ENCODE measurements around the gene ZBTB46. TPM values are rescaled to one million over a fixed set of nuclear protein-coding genes. Genes with fewer than 3 reads are reported as not detected.

Gene ZBTB46
- total and polyA plus RNA-seq, 4 donors, result 0.79 to 12.1 (median 4.7) TPM

- Histone ChIP-seq H3K27ac (ENCODE audit: low read depth in 1 of 2, low read length in 2 of 2) (no peak overlapping the region), H3K9ac (ENCODE audit: low read depth in 1 of 2, low read length in 2 of 2) (no peak overlapping the region), H3K4me3 (ENCODE audit: low read depth in 1 of 3, low read length in 3 of 3) (no peak overlapping the region), H3K9me3 (ENCODE audit: control insufficient read depth in 4 of 4, low read length in 3 of 4) (no peaks in the 10 kb centered on the region), H3K27me3 (ENCODE audit: control insufficient read depth in 4 of 4, insufficient read depth in 4 of 4, low read length in 3 of 4) (no peaks in the 10 kb centered on the region), H3K36me3 (ENCODE audit: control insufficient read depth in 4 of 4, insufficient read depth in 3 of 4, low read depth in 1 of 4, low read length in 3 of 4) (no peaks in the 10 kb centered on the region), H3K4me1 (ENCODE audit: control insufficient read depth in 4 of 4, insufficient read depth in 4 of 4, low read length in 3 of 4) (peaks cover 0 to 3% (median 0%) of the 10 kb centered on the region in 4 donors)
- no peak for DNase-seq (ENCODE audit: low spot score)
- 85% methylated on average over 12 of the region's 12 CpGs for whole genome bisulfite sequencing
- TF ChIP-seq HNF4G (IDR thresholded peaks at IDR 0.05) (no peak), EGR1 (IDR thresholded peaks at IDR 0.05; ENCODE audit: low read depth in 2 of 2) (no peak), CTCF (IDR thresholded peaks at IDR 0.05; ENCODE audit: low read depth, low read length, missing input control) (no peak), FOXA2 (IDR thresholded peaks at IDR 0.05) (no peak), GABPA (IDR thresholded peaks at IDR 0.05 in 1 of 2, conservative IDR thresholded peaks at IDR 0.05 in 1 of 2) (no peak), ZBTB33 (IDR thresholded peaks at IDR 0.05) (no peak), YY1 (IDR thresholded peaks at IDR 0.05) (no peak), RAD21 (IDR thresholded peaks at IDR 0.05) (no peak)
Measured at GRCh38 chr20:63782521-63782971, 48.5 kb downstream of the ZBTB46 start.

GRCh38 chr20:63782051-63782471 is 49.0 kb downstream of the ZBTB46 start:
- Histone ChIP-seq H3K36me3 (ENCODE audit: control insufficient read depth in 4 of 4, insufficient read depth in 3 of 4, low read depth in 1 of 4, low read length in 3 of 4) (no peaks in the 10 kb centered on the region), H3K4me1 (ENCODE audit: control insufficient read depth in 4 of 4, insufficient read depth in 4 of 4, low read length in 3 of 4) (peaks cover 0 to 3% (median 0%) of the 10 kb centered on the region in 4 donors), H3K9me3 (ENCODE audit: control insufficient read depth in 4 of 4, low read length in 3 of 4) (no peaks in the 10 kb centered on the region), H3K9ac (ENCODE audit: low read depth in 1 of 2, low read length in 2 of 2) (no peak overlapping the region), H3K27me3 (ENCODE audit: control insufficient read depth in 4 of 4, insufficient read depth in 4 of 4, low read length in 3 of 4) (no peaks in the 10 kb centered on the region), H3K4me3 (ENCODE audit: low read depth in 1 of 3, low read length in 3 of 3) (no peak overlapping the region), H3K27ac (ENCODE audit: low read depth in 1 of 2, low read length in 2 of 2) (no peak overlapping the region)
- no peak for DNase-seq (ENCODE audit: low spot score)
- 75% methylated on average over 18 of the region's 18 CpGs for WGBS
- TF ChIP-seq GABPA (IDR thresholded peaks at IDR 0.05 in 1 of 2, conservative IDR thresholded peaks at IDR 0.05 in 1 of 2), result no peak
- TF ChIP-seq JUND (IDR thresholded peaks at IDR 0.05), result no peak
- no peak for TF ChIP-seq REST (IDR thresholded peaks at IDR 0.05)
- TF ChIP-seq TAF1 (conservative IDR thresholded peaks at IDR 0.05), result no peak
- no peak for TF ChIP-seq FOXA1 (IDR thresholded peaks at IDR 0.05)
- no peak for TF ChIP-seq HNF4G (IDR thresholded peaks at IDR 0.05)
- no peak for TF ChIP-seq NR2F2 (IDR thresholded peaks at IDR 0.05)
- TF ChIP-seq RAD21 (IDR thresholded peaks at IDR 0.05), result no peak
- no peak for TF ChIP-seq ATF3 (IDR thresholded peaks at IDR 0.05)
- TF ChIP-seq MAX (IDR thresholded peaks at IDR 0.05), result no peak
- no peak for TF ChIP-seq HNF4A (conservative IDR thresholded peaks at IDR 0.05)
- TF ChIP-seq ZBTB33 (IDR thresholded peaks at IDR 0.05), result no peak
- TF ChIP-seq EGR1 (IDR thresholded peaks at IDR 0.05; ENCODE audit: low read depth in 2 of 2), result no peak
- no peak for TF ChIP-seq FOXA2 (IDR thresholded peaks at IDR 0.05)
- no peak for TF ChIP-seq RXRA (IDR thresholded peaks at IDR 0.05)
